KMS-11 (cell line): Measurements from ENCODE around the gene IL1RAPL1.

Experiments
- H2AFZ ChIP-seq: fragments of 200-600 bp; sonication (generic); 2 replicates; pipeline ENCODE4 v1.6.1; 2016; ENCODE audit warnings: antibody characterized with exemption, mixed run types, low read depth
- H3K27ac ChIP-seq: fragments of 200-600 bp; sonication (generic); 2 replicates; pipeline ENCODE4 v1.6.1; 2016; ENCODE audit warnings: mild to moderate bottlenecking, mixed run types
- H3K27me3 ChIP-seq: fragments of 200-600 bp; sonication (generic); 2 replicates; pipeline ENCODE4 v1.6.1; 2017; ENCODE audit warnings: mild to moderate bottlenecking, low read depth, mixed run types, moderate library complexity; ENCODE audit not compliant: insufficient read depth
- H3K36me3 ChIP-seq: fragments of 200-600 bp; sonication (generic); 2 replicates; pipeline ENCODE4 v1.6.1; 2017; ENCODE audit warnings: mild to moderate bottlenecking, mixed run types; ENCODE audit not compliant: insufficient read depth
- H3K4me1 ChIP-seq: fragments of 200-600 bp; sonication (generic); 2 replicates; pipeline ENCODE4 v1.6.1; 2016; ENCODE audit warnings: mild to moderate bottlenecking, low read depth, mixed run types; ENCODE audit not compliant: poor library complexity, severe bottlenecking
- H3K4me2 ChIP-seq: fragments of 200-600 bp; sonication (generic); 2 replicates; pipeline ENCODE4 v1.7.0; 2016; ENCODE audit warnings: mild to moderate bottlenecking, mixed run types
- H3K4me3 ChIP-seq: fragments of 200-600 bp; sonication (generic); IDR thresholded peaks from 2 replicates; pipeline ENCODE4 v1.6.1; 2017; ENCODE audit warnings: low read depth, low read length, mixed read lengths; ENCODE audit not compliant: insufficient read depth
- H3K79me2 ChIP-seq: fragments of 200-600 bp; sonication (generic); 2 replicates; pipeline ENCODE4 v1.6.1; 2016; ENCODE audit warnings: low read depth, mixed run types; ENCODE audit not compliant: insufficient read depth
- H3K9ac ChIP-seq: fragments of 200-600 bp; sonication (generic); 2 replicates; pipeline ENCODE4 v1.6.1; 2016; ENCODE audit warnings: mild to moderate bottlenecking, mixed run types
- H4K20me1 ChIP-seq: fragments of 200-600 bp; sonication (generic); 2 replicates; pipeline ENCODE4 v1.6.1; 2016; ENCODE audit warnings: mild to moderate bottlenecking, mixed run types; ENCODE audit not compliant: insufficient read depth
- TF ChIP-seq, protein P1 (sequence below): fragments of 200-600 bp; sonication (generic); conservative IDR thresholded peaks from 2 replicates; pipeline ENCODE4 v1.6.1; 2017; ENCODE audit warnings: low read depth, mild to moderate bottlenecking, antibody characterized with exemption, low read length, moderate library complexity, mixed read lengths

Gene IL1RAPL1

DNA sequence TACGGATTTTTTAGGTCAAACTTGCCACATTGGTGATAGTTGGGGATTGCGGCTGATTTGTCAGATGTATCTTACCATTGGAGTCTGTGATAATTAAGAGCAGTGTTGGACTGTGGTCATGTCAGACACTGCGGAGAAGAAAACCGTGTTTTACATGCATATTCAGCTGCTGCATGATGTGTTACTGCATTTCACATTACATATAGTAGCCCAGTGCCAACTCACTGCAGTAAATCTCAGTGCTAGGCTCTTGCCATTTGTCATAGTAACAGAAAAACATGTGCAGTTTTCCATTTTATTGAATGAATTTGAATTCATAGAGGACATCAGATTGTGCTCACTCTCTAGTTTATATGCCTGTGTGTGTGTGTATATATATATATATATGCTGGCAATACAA is 543.7 kb downstream of the IL1RAPL1 start:
- no peaks in the 10 kb centered on the region for H4K20me1 ChIP-seq
- no peak overlapping the region for H2AFZ ChIP-seq
- TF ChIP-seq, protein P1, sequence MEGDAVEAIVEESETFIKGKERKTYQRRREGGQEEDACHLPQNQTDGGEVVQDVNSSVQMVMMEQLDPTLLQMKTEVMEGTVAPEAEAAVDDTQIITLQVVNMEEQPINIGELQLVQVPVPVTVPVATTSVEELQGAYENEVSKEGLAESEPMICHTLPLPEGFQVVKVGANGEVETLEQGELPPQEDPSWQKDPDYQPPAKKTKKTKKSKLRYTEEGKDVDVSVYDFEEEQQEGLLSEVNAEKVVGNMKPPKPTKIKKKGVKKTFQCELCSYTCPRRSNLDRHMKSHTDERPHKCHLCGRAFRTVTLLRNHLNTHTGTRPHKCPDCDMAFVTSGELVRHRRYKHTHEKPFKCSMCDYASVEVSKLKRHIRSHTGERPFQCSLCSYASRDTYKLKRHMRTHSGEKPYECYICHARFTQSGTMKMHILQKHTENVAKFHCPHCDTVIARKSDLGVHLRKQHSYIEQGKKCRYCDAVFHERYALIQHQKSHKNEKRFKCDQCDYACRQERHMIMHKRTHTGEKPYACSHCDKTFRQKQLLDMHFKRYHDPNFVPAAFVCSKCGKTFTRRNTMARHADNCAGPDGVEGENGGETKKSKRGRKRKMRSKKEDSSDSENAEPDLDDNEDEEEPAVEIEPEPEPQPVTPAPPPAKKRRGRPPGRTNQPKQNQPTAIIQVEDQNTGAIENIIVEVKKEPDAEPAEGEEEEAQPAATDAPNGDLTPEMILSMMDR: no peak
- no peaks in the 10 kb centered on the region for H3K4me1 ChIP-seq
- H3K4me3 ChIP-seq: no peak overlapping the region
- H3K9ac ChIP-seq: no peak overlapping the region
- H3K27ac ChIP-seq: no peak overlapping the region
- H3K79me2 ChIP-seq: no peaks in the 10 kb centered on the region
- no peaks in the 10 kb centered on the region for H3K36me3 ChIP-seq
- H3K27me3 ChIP-seq: no peaks in the 10 kb centered on the region
- no peak overlapping the region for H3K4me2 ChIP-seq

DNA sequence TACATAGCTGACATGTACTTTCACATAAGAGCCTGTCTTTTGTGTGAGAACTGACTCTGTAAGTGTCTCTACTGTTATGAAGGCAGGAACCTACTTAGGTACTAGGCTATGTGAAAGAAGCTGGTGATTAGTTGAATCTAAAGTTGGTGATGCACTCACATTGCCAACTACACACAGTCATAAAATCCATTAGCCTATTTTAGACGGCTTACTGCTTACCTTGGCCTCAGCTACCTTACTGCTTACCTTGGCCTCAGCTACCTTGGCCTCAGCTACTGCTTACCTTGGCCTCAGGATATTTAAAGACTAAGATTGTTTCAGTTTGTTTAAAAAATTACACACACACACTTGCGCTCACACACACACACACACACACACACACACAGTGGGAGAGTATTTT is 549.7 kb downstream of the IL1RAPL1 start:
- no peak overlapping the region for H3K4me3 ChIP-seq
- H3K9ac ChIP-seq: no peak overlapping the region
- no peak overlapping the region for H3K4me2 ChIP-seq
- H3K27me3 ChIP-seq: no peaks in the 10 kb centered on the region
- no peaks in the 10 kb centered on the region for H3K4me1 ChIP-seq
- no peaks in the 10 kb centered on the region for H3K79me2 ChIP-seq
- TF ChIP-seq, protein P1: no peak
- H4K20me1 ChIP-seq: no peaks in the 10 kb centered on the region
- no peak overlapping the region for H2AFZ ChIP-seq
- H3K36me3 ChIP-seq: no peaks in the 10 kb centered on the region
- no peak overlapping the region for H3K27ac ChIP-seq

DNA sequence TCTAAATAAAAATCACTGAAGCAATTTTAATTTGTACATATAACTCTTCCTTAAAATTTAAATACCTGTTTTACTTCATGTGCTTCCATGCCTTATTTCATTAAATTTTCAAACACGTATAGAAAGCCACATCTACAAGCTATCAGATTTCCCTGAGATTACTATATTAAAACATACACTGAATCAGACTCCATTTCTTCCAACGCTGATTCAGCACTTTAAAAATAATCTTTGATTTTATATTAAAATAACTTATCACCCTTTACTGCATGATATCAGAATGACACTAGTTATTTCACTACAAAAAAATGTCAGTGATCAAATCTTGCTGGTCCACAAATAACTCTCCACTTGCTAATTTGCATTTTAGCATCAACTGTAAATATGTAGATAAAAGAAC is 550.8 kb downstream of the IL1RAPL1 start:
- Histone ChIP-seq H3K4me2 (no peak overlapping the region), H2AFZ (no peak overlapping the region), H3K36me3 (no peaks in the 10 kb centered on the region), H3K4me3 (no peak overlapping the region), H3K4me1 (no peaks in the 10 kb centered on the region), H4K20me1 (no peaks in the 10 kb centered on the region), H3K27me3 (no peaks in the 10 kb centered on the region), H3K79me2 (no peaks in the 10 kb centered on the region), H3K27ac (no peak overlapping the region), H3K9ac (no peak overlapping the region)
- TF ChIP-seq, protein P1: no peak

DNA sequence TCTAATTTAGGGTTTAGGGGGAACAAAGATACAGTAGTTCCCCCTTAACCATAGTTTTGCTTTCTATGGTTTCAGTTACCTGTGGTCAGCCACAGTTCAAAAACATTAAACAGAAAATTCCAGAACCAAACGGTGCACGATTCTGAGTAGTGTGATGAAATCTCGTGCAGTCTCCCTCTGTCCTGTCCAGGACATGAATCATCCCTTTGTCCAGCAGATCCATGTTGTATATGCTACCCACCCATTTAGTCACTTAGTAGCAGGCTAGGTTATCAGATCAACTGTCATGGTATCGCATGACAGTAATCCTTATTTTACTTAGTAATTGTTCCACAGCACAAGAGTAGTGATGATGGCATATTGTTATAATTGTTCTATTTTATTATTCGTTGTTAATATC is 556.1 kb downstream of the IL1RAPL1 start:
- Histone ChIP-seq H3K36me3 (no peaks in the 10 kb centered on the region), H3K4me2 (no peak overlapping the region), H3K27me3 (no peaks in the 10 kb centered on the region), H2AFZ (no peak overlapping the region), H4K20me1 (no peaks in the 10 kb centered on the region), H3K27ac (no peak overlapping the region), H3K4me1 (no peaks in the 10 kb centered on the region), H3K4me3 (no peak overlapping the region), H3K9ac (no peak overlapping the region), H3K79me2 (no peaks in the 10 kb centered on the region)
- TF ChIP-seq, protein P1: no peak
